Neural progenitor cell (in vitro differentiated cells): Measurements from ENCODE around the gene CTNNA3. TPM values are rescaled to one million over a fixed set of nuclear protein-coding genes. Genes with fewer than 3 reads are reported as not detected.
A peak's percentile ranks its signal among the peaks of the same experiment; 100 is the strongest.

Source experiments
- DNase-seq: peaks from one replicate; pipeline ENCODE4 v3.0.0-alpha.2; 2016; ENCODE audit warnings: low spot score
- H2AFZ ChIP-seq: fragments of 200-600 bp; sonication (generic); replicated peaks from 2 replicates; pipeline ENCODE4 v1.6.1; 2016; ENCODE audit warnings: antibody characterized with exemption
- H3F3A ChIP-seq: fragments of 200-600 bp; sonication (generic); 2 replicates; pipeline ENCODE4 v1.6.1; 2016; ENCODE audit warnings: antibody characterized with exemption, low read depth
- H3K27ac ChIP-seq: fragments of 200-600 bp; sonication (generic); 2 replicates; pipeline ENCODE4 v1.5.1; 2016; ENCODE audit warnings: mild to moderate bottlenecking
- H3K27me3 ChIP-seq: fragments of 200-600 bp; sonication (generic); 2 replicates; pipeline ENCODE4 v1.6.1; 2016; ENCODE audit warnings: mild to moderate bottlenecking, moderate library complexity
- H3K36me3 ChIP-seq: fragments of 200-600 bp; sonication (generic); 2 replicates; pipeline ENCODE4 v1.5.1; 2016
- H3K4me1 ChIP-seq: fragments of 200-600 bp; sonication (generic); 2 replicates; pipeline ENCODE4 v1.6.1; 2016; ENCODE audit warnings: mixed run types
- H3K4me2 ChIP-seq: fragments of 200-600 bp; sonication (generic); 2 replicates; pipeline ENCODE4 v1.6.1; 2016
- H3K4me3 ChIP-seq: fragments of 200-600 bp; sonication (generic); 2 replicates; pipeline ENCODE4 v1.5.1; 2016
- H3K79me2 ChIP-seq: fragments of 200-600 bp; sonication (generic); 2 replicates; pipeline ENCODE4 v1.6.1; 2016; ENCODE audit warnings: low read depth
- H3K9ac ChIP-seq: fragments of 200-600 bp; sonication (generic); 2 replicates; pipeline ENCODE4 v1.6.1; 2016
- H3K9me3 ChIP-seq: fragments of 200-600 bp; sonication (generic); 2 replicates; pipeline ENCODE4 v1.5.1; 2016; ENCODE audit warnings: low read depth
- H4K20me1 ChIP-seq: fragments of 200-600 bp; sonication (generic); 2 replicates; pipeline ENCODE4 v1.6.1; 2016; ENCODE audit warnings: low read depth
- H3K27ac Mint-ChIP-seq: 3 replicates; pipeline ENCODE4 v1.8.0; 2021; ENCODE audit warnings: mixed read lengths
- H3K27me3 Mint-ChIP-seq: 2 replicates; pipeline ENCODE4 v1.8.0; 2022; ENCODE audit warnings: low read depth, mild to moderate bottlenecking, inconsistent platforms, moderate library complexity, mixed read lengths; ENCODE audit not compliant: insufficient read depth
- H3K36me3 Mint-ChIP-seq: 3 replicates; pipeline ENCODE4 v1.8.0; 2021; ENCODE audit warnings: mixed read lengths
- H3K4me1 Mint-ChIP-seq: 3 replicates; pipeline ENCODE4 v1.8.0; 2021; ENCODE audit warnings: mixed read lengths
- H3K4me3 Mint-ChIP-seq: 3 replicates; pipeline ENCODE4 v1.8.0; 2021; ENCODE audit warnings: mild to moderate bottlenecking, moderate library complexity, mixed read lengths
- H3K9me3 Mint-ChIP-seq: 3 replicates; pipeline ENCODE4 v1.8.0; 2020; ENCODE audit warnings: mixed read lengths
- CTCF ChIP-seq: fragments of 200-600 bp; sonication (generic); IDR thresholded peaks from 2 replicates; pipeline ENCODE4 v1.5.1; 2017; ENCODE audit warnings: antibody characterized with exemption, mild to moderate bottlenecking
- EZH2 ChIP-seq: fragments of 200-600 bp; sonication (generic); IDR thresholded peaks from 2 replicates; pipeline ENCODE4 v1.6.1; 2017; ENCODE audit warnings: antibody characterized with exemption, mild to moderate bottlenecking, moderate library complexity
- EZH2phosphoT487 ChIP-seq: fragments of 200-600 bp; sonication (generic); IDR thresholded peaks from 2 replicates; pipeline ENCODE4 v1.6.1; 2017; ENCODE audit warnings: antibody characterized with exemption
- total RNA-seq: library from RNA; depleted of rRNA; stranded (reverse); fragments of >200 nt; gene quantifications from 2 replicates; pipeline ENCODE4 v1.2.3, GENCODE V29; 2015; ENCODE audit warnings: low replicate concordance

Gene CTNNA3
- total RNA-seq, 1 donor from 2014 or later, result 12.9 TPM

DNA sequence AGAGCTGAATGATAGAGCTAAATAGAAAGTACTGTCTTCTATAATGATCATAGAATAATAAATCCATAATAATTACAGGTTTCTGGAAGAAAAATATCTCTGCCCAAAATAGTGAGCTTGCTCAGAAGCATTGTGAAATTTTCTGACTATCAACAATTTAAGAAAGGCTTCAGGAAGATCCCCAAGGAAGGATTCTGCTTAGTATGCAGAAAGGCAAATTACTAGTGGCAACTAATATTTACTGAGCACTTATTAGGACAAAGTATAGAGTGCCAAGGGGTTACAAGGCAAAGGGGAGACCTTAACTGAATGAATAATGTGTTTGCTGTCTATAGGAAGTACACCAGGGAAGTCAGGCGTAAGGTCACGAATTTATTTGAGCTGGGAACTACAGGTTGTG, 928.3 kb downstream of the CTNNA3 start:
- H3K9ac ChIP-seq, result no peak overlapping the region
- no peaks in the 10 kb centered on the region for H4K20me1 ChIP-seq
- no peak overlapping the region for H3K27ac ChIP-seq
- H3K4me3 ChIP-seq, result no peak overlapping the region
- no peaks in the 10 kb centered on the region for H3K4me1 Mint-ChIP-seq
- TF ChIP-seq CTCF (no peak), EZH2phosphoT487 (no peak), EZH2 (no peak)
- H3K4me3 Mint-ChIP-seq, result no peak overlapping the region
- DNase-seq, result no peak
- H3F3A ChIP-seq, result no peaks in the 10 kb centered on the region
- H3K4me2 ChIP-seq, result no peak overlapping the region
- H3K4me1 ChIP-seq, result no peaks in the 10 kb centered on the region
- H3K9me3 Mint-ChIP-seq, result no peaks in the 10 kb centered on the region
- no peaks in the 10 kb centered on the region for H3K9me3 ChIP-seq
- no peaks in the 10 kb centered on the region for H3K79me2 ChIP-seq
- no peaks in the 10 kb centered on the region for H3K27me3 ChIP-seq
- H2AFZ ChIP-seq, result no peak overlapping the region
- H3K27ac Mint-ChIP-seq, result no peak overlapping the region
- H3K36me3 ChIP-seq, result no peaks in the 10 kb centered on the region
- H3K27me3 Mint-ChIP-seq, result no peaks in the 10 kb centered on the region
- H3K36me3 Mint-ChIP-seq, result no peaks in the 10 kb centered on the region

GRCh38 chr10:66762218-66762729, 933.7 kb downstream of the CTNNA3 start:
- Mint-ChIP-seq H3K4me1 (no peaks in the 10 kb centered on the region), H3K36me3 (no peaks in the 10 kb centered on the region), H3K27ac (no peak overlapping the region), H3K4me3 (no peak overlapping the region), H3K9me3 (no peaks in the 10 kb centered on the region), H3K27me3 (no peaks in the 10 kb centered on the region)
- no peaks in the 10 kb centered on the region for H3K27me3 ChIP-seq
- peaks cover 3% of the 10 kb centered on the region for H3F3A ChIP-seq
- TF ChIP-seq EZH2phosphoT487, result no peak
- TF ChIP-seq CTCF, result no peak
- TF ChIP-seq EZH2, result no peak
- no peak overlapping the region for H2AFZ ChIP-seq
- H3K9ac ChIP-seq, result no peak overlapping the region
- no peaks in the 10 kb centered on the region for H3K79me2 ChIP-seq
- H3K9me3 ChIP-seq, result no peaks in the 10 kb centered on the region
- H3K27ac ChIP-seq, result no peak overlapping the region
- no peaks in the 10 kb centered on the region for H4K20me1 ChIP-seq
- no peak overlapping the region for H3K4me2 ChIP-seq
- H3K36me3 ChIP-seq, result no peaks in the 10 kb centered on the region
- DNase-seq, result no peak
- H3K4me1 ChIP-seq, result peaks cover 10% of the 10 kb centered on the region
- no peak overlapping the region for H3K4me3 ChIP-seq

- Mint-ChIP-seq H3K9me3 (no peaks in the 10 kb centered on the region), H3K4me1 (no peaks in the 10 kb centered on the region), H3K27me3 (no peaks in the 10 kb centered on the region), H3K4me3 (no peak overlapping the region), H3K36me3 (no peaks in the 10 kb centered on the region), H3K27ac (no peak overlapping the region)
- Histone ChIP-seq H3K4me2 (no peak overlapping the region), H3K4me3 (no peak overlapping the region), H3K9me3 (no peaks in the 10 kb centered on the region), H3K27me3 (no peaks in the 10 kb centered on the region), H3K27ac (no peak overlapping the region), H2AFZ (no peak overlapping the region), H3K9ac (no peak overlapping the region), H3K36me3 (no peaks in the 10 kb centered on the region), H4K20me1 (no peaks in the 10 kb centered on the region), H3K79me2 (no peaks in the 10 kb centered on the region), H3K4me1 (peaks cover 24% of the 10 kb centered on the region), H3F3A (peaks cover 3% of the 10 kb centered on the region)
- no peak for DNase-seq
- no peak for TF ChIP-seq EZH2
These were observed 935.1 kb downstream of the CTNNA3 start for GRCh38 chr10:66760941-66761340.

DNA sequence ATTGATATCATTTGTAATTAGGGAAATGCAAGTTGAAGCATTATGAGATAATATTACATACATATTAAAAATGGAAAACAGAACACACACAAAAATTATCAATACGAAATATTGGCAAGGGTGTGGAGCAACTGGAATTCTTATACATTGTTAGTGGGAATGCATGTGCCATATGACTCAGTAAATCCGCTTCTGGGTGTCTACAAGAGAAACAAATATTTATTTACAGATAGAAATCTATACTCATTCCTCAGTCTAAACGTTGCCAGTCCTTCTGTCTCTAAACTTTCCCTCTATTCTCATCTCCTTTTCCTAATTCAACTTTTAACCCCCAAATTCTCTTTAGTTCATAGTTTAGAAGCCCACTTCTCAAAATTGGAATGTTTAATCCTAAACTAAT, 940.5 kb downstream of the CTNNA3 start:
- Histone ChIP-seq H3K4me3 (no peak overlapping the region), H3K27ac (peak overlapping the region; percentile 15), H3F3A (peaks cover 3% of the 10 kb centered on the region), H2AFZ (no peak overlapping the region), H3K36me3 (no peaks in the 10 kb centered on the region), H3K4me2 (no peak overlapping the region), H3K9ac (no peak overlapping the region), H3K9me3 (no peaks in the 10 kb centered on the region), H4K20me1 (no peaks in the 10 kb centered on the region), H3K4me1 (peaks cover 28% of the 10 kb centered on the region), H3K79me2 (no peaks in the 10 kb centered on the region), H3K27me3 (no peaks in the 10 kb centered on the region)
- TF ChIP-seq EZH2, result no peak
- TF ChIP-seq EZH2phosphoT487, result no peak
- TF ChIP-seq CTCF, result no peak
- no peaks in the 10 kb centered on the region for H3K36me3 Mint-ChIP-seq
- no peak overlapping the region for H3K27ac Mint-ChIP-seq
- H3K4me3 Mint-ChIP-seq, result no peak overlapping the region
- DNase-seq, result no peak
- H3K4me1 Mint-ChIP-seq, result no peaks in the 10 kb centered on the region
- H3K27me3 Mint-ChIP-seq, result no peaks in the 10 kb centered on the region
- H3K9me3 Mint-ChIP-seq, result no peaks in the 10 kb centered on the region
